Heart right ventricle (tissue), 16 donors: ENCODE data around the gene LCE3C. TPM values are rescaled to one million over a fixed set of nuclear protein-coding genes. Genes with fewer than 3 reads are reported as not detected.
A peak's percentile ranks its signal among the peaks of the same experiment; 100 is the strongest.

Experiments used
- ATAC-seq, 8 donors: fragments of 200-7000 bp; cut with Tn5 transposase; one replicate each; pipeline ENCODE4 v1.9.1; 2020; ENCODE audit warnings: mild to moderate bottlenecking in 8 of 8, moderate library complexity in 8 of 8, moderate number of reproducible peaks in 1 of 8
- DNase-seq, 2 donors: peaks; one replicate each; pipeline ENCODE4 v3.0.0-alpha.2; 2020
- H3K27ac ChIP-seq, 10 donors: fragments of 200-600 bp; sonication (generic) in 2 of 10; one replicate each; pipeline versions ENCODE4 v1.5.0 to v1.8.0; 2020 to 2022; ENCODE audit warnings: mild to moderate bottlenecking in 3 of 10
- H3K27me3 ChIP-seq, 7 donors: fragments of 200-600 bp; one replicate each; pipeline ENCODE4 v1.8.0; 2021 to 2022; ENCODE audit warnings: mild to moderate bottlenecking in 2 of 7
- H3K36me3 ChIP-seq, 9 donors: fragments of 200-600 bp; sonication (generic) in 1 of 9; one replicate each; pipeline versions ENCODE4 v1.5.0 to v1.8.0; 2020 to 2022; ENCODE audit warnings: mild to moderate bottlenecking in 2 of 9
- H3K4me1 ChIP-seq, 9 donors: fragments of 200-600 bp; sonication (generic) in 1 of 9; one replicate each; pipeline versions ENCODE4 v1.5.0 to v1.8.0; 2020 to 2022; ENCODE audit warnings: mild to moderate bottlenecking in 4 of 9
- H3K4me3 ChIP-seq, 10 donors: fragments of 200-600 bp; sonication (generic) in 2 of 10; one replicate each; pipeline versions ENCODE4 v1.5.0 to v1.8.0; 2020 to 2022; ENCODE audit warnings: mild to moderate bottlenecking in 7 of 10, moderate library complexity in 2 of 10
- H3K9me3 ChIP-seq, 11 donors: fragments of 200-600 bp in 10 of 11; sonication (generic) in 2 of 11; one replicate each; pipeline versions ENCODE4 v1.5.0 to v1.8.0; 2013 to 2022; ENCODE audit warnings: mild to moderate bottlenecking in 2 of 11, control low read depth in 1 of 11, moderate library complexity in 1 of 11
- WGBS, 2 donors: extraction: QIAGEN DNeasy Blood & Tissue Kit; methylation state at CpG; one replicate each; pipeline ENCODE4 v1.1.7; 2013; ENCODE audit warnings: inconsistent platforms in 1 of 2; 5-methylcytosine and 5-hydroxymethylcytosine counted together
- intact Hi-C, 10 donors: fragments of 100-400 bp; cut with DNase I; formaldehyde crosslinking; loops; one replicate each; pipeline versions ENCODE4 v1.11.1 to v1.14.2; 2022
- polyA plus RNA-seq, 2 donors: library from polyadenylated mRNA; stranded (reverse); fragments of 200-250 nt; gene quantifications; one replicate each; pipeline ENCODE4 v1.2.3, GENCODE V29; 2013
- total RNA-seq, 10 donors: library from RNA; stranded (reverse); fragmentation: NEBNext Ultra II Directional in 3 of 10; extraction: Animal tissue kit (Norgen Biotek cat#: 25700) in 3 of 10; gene quantifications; one replicate each; pipeline versions ENCODE4 v1.2.1 to v1.2.4, GENCODE V29; 2021 to 2023
- TF ChIP-seq, protein P1 (sequence below), 9 donors: fragments of 200-600 bp; sonication (generic) in 2 of 9; IDR thresholded peaks; one replicate each; pipeline versions ENCODE4 v1.5.0 to v1.8.0; 2021 to 2022; ENCODE audit warnings: antibody characterized with exemption in 9 of 9, mild to moderate bottlenecking in 5 of 9, moderate library complexity in 1 of 9
- donor health status: Arrhythmogenic right ventricular cardiomyopathy.
- donor health status: ischemic (EF 13 %, LVEDD 7.1; RV severe dilation, severe dysfunction).
- donor health status: healthy with polysubstance abuse.
- donor health status: DM: no; HTN: yes; CAD: no.
- donor health status: DM: no; HTN: no; CAD: no.
- donor health status: ischemic (EF 25% LVEDD 6.9; RV normal size, moderate dysfunction).
- donor health status: ischemic (EF 25% LVEDD 5.7; RV mildly dilated, moderate dysfunction).
- donor health status: healthy.
- donor health status: DM: yes; HTN: yes; CAD: no.
- donor health status: Ischemic cardiomyopathy.
- donor health status: ischemic (EF 35%, LVEDD 5.7; RV mildly dilated, moderate dysfunction).
- donor health status: nonischemic (EF 11% LVEDD 7.7; RV severe dilation, severe dysfunction).
- donor health status: DM: yes; HTN: yes; CAD: no.
- donor health status: PGD.
- donor health status: ischemic (EF 29% LVEDD 5.4; RV normal size, mild dysfunction).
- donor health status: nonischemic (EF 23%, LVEDD 6.1; RV moderate dilation, normal function).

The LCE3C gene
- total and polyA plus RNA-seq, 12 donors: not detected

GRCh38 chr1:152623203-152623844 is 23.3 kb downstream of the LCE3C start:
- H3K36me3 ChIP-seq: no peaks in the 10 kb centered on the region
- peaks cover 0 to 23% (median 10%) of the 10 kb centered on the region in 11 donors for H3K9me3 ChIP-seq
- H3K4me3 ChIP-seq: no peak overlapping the region
- WGBS, 2 donors: 15 to 17% methylated on average over 29 of the region's 29 CpGs
- TF ChIP-seq, protein P1, sequence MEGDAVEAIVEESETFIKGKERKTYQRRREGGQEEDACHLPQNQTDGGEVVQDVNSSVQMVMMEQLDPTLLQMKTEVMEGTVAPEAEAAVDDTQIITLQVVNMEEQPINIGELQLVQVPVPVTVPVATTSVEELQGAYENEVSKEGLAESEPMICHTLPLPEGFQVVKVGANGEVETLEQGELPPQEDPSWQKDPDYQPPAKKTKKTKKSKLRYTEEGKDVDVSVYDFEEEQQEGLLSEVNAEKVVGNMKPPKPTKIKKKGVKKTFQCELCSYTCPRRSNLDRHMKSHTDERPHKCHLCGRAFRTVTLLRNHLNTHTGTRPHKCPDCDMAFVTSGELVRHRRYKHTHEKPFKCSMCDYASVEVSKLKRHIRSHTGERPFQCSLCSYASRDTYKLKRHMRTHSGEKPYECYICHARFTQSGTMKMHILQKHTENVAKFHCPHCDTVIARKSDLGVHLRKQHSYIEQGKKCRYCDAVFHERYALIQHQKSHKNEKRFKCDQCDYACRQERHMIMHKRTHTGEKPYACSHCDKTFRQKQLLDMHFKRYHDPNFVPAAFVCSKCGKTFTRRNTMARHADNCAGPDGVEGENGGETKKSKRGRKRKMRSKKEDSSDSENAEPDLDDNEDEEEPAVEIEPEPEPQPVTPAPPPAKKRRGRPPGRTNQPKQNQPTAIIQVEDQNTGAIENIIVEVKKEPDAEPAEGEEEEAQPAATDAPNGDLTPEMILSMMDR (IDR thresholded peaks at IDR 0.05): peak in 1 of 9 donors; percentile 12
- ATAC-seq (peak in 1 of 8 donors; percentile 8), DNase-seq (no peak)
- intact Hi-C loops: loop anchor here in 1 of 10 donors (5.0 kb wide), 1 partner anchor 41 kb away; the partner anchor contains the start of gene LCE3D
- H3K4me1 ChIP-seq: no peaks in the 10 kb centered on the region
- H3K27me3 ChIP-seq: peaks cover 0 to 23% (median 9%) of the 10 kb centered on the region in 7 donors
- H3K27ac ChIP-seq: no peak overlapping the region

- H3K27ac ChIP-seq: no peak overlapping the region
- DNase-seq (no peak), ATAC-seq (no peak)
- peaks cover 0 to 23% (median 11%) of the 10 kb centered on the region in 7 donors for H3K27me3 ChIP-seq
- intact Hi-C loops: no loop called here
- no peaks in the 10 kb centered on the region for H3K36me3 ChIP-seq
- H3K4me3 ChIP-seq: no peak overlapping the region
- TF ChIP-seq, protein P1 (IDR thresholded peaks at IDR 0.05): no peak
- WGBS, 2 donors: 77% methylated on average over 1 of the region's 1 CpG
- peaks cover 0 to 6% (median 0%) of the 10 kb centered on the region in 11 donors for H3K9me3 ChIP-seq
- H3K4me1 ChIP-seq: no peaks in the 10 kb centered on the region
Observed at GRCh38 chr1:152626744-152627143, 26.7 kb downstream of the LCE3C start.

DNA sequence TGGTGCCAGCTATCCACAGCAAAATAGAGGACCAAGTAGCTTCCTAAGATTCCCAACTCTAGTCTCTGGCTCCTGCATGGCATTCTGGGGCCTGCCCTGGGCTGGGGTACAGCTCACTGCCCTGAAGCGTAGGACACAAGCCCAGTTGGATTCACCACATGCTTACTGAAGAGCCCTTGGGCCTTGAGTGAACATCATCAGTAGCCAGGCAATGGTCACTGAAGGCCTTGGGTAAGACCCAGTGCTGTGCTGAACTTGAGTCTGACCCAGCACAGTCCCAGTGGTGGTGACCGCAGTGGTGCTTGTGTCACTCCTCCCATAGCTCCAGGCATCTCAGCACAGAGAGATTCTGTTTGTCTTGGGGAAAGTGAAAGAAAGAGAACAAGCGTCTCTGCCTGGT is 30.6 kb downstream of the LCE3C start:
- no peaks in the 10 kb centered on the region for H3K4me1 ChIP-seq
- intact Hi-C loops: no loop called here
- TF ChIP-seq, protein P1 (IDR thresholded peaks at IDR 0.05): no peak
- no peak overlapping the region for H3K4me3 ChIP-seq
- no peak for ATAC-seq
- DNase-seq: no peak
- H3K36me3 ChIP-seq: no peaks in the 10 kb centered on the region
- no peak overlapping the region for H3K27ac ChIP-seq
- WGBS, 2 donors: 85 to 86% methylated on average over 3 of the region's 3 CpGs
- H3K27me3 ChIP-seq: peaks cover 0 to 7% (median 0%) of the 10 kb centered on the region in 7 donors
- peaks cover 0 to 26% (median 0%) of the 10 kb centered on the region in 11 donors for H3K9me3 ChIP-seq

- Histone ChIP-seq H3K36me3 (no peaks in the 10 kb centered on the region), H3K27me3 (peaks cover 0 to 3% (median 0%) of the 10 kb centered on the region in 7 donors), H3K4me3 (no peak overlapping the region), H3K4me1 (no peaks in the 10 kb centered on the region), H3K27ac (no peak overlapping the region), H3K9me3 (peaks cover 0 to 18% (median 0%) of the 10 kb centered on the region in 11 donors)
- no peak for DNase-seq
- no peak for ATAC-seq
- WGBS, 2 donors: 56 to 62% methylated on average over 1 of the region's 1 CpG
- intact Hi-C loops: no loop called here
- TF ChIP-seq, protein P1 (IDR thresholded peaks at IDR 0.05): no peak
Observed at GRCh38 chr1:152640351-152640750, 40.3 kb downstream of the LCE3C start.
